LHCN-M2 (cell line): ENCODE data around the gene MUSK. TPM values are rescaled to one million over a fixed set of nuclear protein-coding genes. Genes with fewer than 3 reads are reported as not detected.
A peak's percentile ranks its signal among the peaks of the same experiment; 100 is the strongest.

Experiments
- DNase-seq: peaks from one replicate; pipeline ENCODE4 v3.0.0-alpha.2; 2012; ENCODE audit warnings: low read depth
- polyA plus RNA-seq: library from polyadenylated mRNA; unstranded; fragments of >200 nt; gene quantifications from one replicate; pipeline ENCODE4 v1.2.1, GENCODE V29; 2012; ENCODE audit warnings: missing spikeins
- total RNA-seq: library from RNA; depleted of rRNA; stranded (reverse); fragments of >200 nt; gene quantifications from 2 replicates; pipeline ENCODE4 v1.2.3, GENCODE V29; 2014; rRNA removed

MUSK gene
- total RNA-seq: 44.7 and 71.1 TPM in 2 replicates
- 7.6 TPM for polyA plus RNA-seq

GRCh38 chr9:110668570-110669167, at the start of gene MUSK:
MUSK (plus strand) TSS chr9:110668791; CDS start chr9:110668905, 114 bp downstream.
- peak; percentile 93 for DNase-seq

GRCh38 chr9:110619831-110620230, 48.8 kb upstream of the MUSK start:
- DNase-seq: no peak

DNA sequence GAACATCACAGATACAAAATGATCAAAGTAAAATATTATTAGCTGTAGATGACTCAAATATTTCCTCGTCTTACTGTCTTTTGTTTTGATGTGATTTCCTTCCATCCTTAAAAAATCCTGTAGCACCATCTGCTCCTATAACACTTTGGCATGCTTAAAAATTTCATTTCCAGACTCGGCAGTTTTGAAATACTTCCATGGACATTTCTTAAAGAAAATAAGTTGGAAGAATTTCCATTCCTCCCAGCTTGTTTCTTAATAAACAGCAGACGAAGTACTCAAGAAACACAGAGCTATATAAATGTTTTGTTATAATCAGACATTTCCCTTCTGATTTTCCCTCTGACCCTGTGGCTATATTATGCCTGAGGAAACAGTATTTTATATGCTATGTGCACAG, 47.9 kb upstream of the MUSK start:
- DNase-seq: no peak

- no peak for DNase-seq
Observed at GRCh38 chr9:110622368-110622767, 46.2 kb upstream of the MUSK start.

- peak; percentile 55 for DNase-seq
Observed at GRCh38 chr9:110623462-110624025, 45.0 kb upstream of the MUSK start.

GRCh38 chr9:110626101-110626829, 42.3 kb upstream of the MUSK start:
- peak; percentile 79 for DNase-seq

DNA sequence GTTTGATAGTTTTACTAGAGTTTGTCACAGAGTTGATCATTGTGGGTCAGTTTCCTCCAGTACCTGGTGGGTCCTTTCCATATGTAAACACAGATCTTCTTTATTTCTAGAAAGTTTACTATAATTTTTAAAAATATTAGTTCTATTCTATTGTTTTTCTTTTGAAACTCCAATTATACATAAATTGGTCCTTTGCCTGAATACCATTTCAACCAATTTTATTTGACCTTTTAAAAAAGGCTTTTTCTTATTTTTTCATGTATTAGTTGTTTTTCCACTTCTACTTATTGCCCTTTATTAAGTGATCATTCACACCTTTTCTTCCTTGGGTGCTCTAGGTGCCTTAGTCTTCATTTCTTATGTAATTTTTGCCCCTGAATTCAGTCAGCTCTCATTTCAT, 33.0 kb upstream of the MUSK start:
- DNase-seq: no peak

- peak; percentile 53 for DNase-seq
Observed at GRCh38 chr9:110638381-110638954, 30.1 kb upstream of the MUSK start.

DNA sequence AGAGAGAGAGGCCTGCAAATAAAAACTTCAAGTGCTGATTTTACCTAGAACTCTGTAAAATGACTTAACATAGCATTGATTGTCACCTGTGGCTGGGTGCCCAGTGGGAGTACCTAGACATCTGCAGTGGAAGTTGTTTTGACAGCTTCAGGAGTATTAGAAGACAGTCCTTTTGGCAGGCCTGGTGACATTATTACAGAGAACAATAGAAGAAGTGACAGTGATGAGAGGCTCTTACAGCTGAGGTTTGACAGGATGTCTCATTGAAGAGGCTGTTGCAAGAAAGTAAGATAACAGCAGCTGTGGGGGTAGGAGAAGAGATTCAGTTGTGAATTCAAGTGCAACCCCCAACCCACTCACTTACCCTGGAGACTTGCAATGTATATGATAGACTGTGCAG, 27.9 kb upstream of the MUSK start:
- no peak for DNase-seq

- no peak for DNase-seq
Observed at GRCh38 chr9:110641293-110641692, 27.3 kb upstream of the MUSK start.

DNA sequence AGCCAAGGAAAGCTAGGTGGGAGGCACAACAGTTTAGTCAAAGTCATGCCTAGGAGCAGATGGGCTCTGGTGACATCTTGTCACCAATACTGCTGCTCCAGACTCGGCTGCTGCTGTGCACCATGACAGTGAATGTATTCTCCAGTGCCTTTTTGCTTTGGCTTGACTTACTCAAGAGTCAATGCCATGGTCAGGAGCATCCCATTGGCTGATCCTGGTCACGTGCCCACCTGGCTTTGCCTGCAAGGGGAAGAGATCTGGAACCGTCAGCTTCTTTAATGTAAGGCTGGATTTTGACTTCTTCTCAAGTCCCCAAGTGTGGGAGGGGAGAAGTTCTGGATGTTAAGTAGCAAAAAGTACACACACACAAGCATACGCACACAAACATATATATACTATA, 19.9 kb upstream of the MUSK start:
- no peak for DNase-seq

- DNase-seq: peak; percentile 96
Observed at GRCh38 chr9:110650261-110650660, 18.3 kb upstream of the MUSK start.

- DNase-seq: peak; percentile 98
Observed at GRCh38 chr9:110650991-110651411, 17.6 kb upstream of the MUSK start.

- DNase-seq: peak; percentile 89
Observed at GRCh38 chr9:110655754-110656641, 12.6 kb upstream of the MUSK start.

- peak; percentile 76 for DNase-seq
Observed at GRCh38 chr9:110659891-110660541, 8.6 kb upstream of the MUSK start.

DNA sequence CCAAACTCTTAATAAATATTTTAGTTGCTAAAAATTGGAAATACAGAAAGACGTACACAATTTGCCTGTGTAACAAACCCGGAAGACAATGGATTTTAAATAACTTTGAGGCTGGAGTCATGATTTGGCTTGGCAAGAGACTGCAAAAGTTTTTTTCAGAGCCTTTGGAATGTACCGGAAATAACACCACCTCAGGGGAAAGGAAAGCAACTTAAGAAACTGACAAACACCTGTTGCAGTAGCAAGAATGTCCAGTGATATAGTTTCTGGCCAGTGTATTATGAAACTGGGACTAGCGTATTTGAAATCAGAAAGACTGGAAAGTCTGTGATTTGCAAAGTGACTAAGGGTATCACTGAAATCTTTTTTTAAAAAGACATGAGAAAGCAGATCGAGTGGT, 842 bp downstream of the MUSK start:
- DNase-seq: peak; percentile 87

- DNase-seq: peak; percentile 37
Observed at GRCh38 chr9:110671849-110672248, 3.3 kb downstream of the MUSK start.

DNA sequence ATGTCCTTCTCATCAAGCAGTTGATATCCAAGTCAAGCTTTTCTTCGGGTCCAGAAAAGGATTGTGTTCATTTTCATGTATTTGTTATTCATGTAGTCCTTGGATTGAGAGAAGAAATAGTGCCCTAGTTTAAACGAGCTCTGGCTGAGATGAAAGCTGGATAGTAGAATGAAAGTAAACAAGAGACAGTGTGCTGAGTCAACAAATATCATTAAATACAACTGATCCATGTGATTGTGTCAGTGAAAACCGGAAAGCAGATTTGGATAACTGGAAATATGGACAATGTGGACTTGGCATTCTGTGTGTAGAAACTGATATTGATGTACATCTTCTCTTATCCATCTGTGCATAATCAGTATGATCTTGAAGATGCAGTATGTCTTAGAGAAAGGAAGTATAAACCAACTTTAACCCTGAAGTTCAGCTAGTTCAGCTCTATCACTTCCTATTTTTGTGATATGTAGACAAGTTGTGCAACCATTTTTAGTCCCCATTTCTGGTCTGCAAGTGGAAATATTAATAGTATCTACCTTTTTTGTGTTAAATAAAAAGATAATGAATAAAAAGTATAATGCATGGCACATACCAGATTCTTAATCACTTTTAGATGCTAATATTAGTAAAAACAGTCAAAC, 4.4 kb downstream of the MUSK start:
- no peak for DNase-seq

- no peak for DNase-seq
Observed at GRCh38 chr9:110687497-110687896, 18.9 kb downstream of the MUSK start.

DNA sequence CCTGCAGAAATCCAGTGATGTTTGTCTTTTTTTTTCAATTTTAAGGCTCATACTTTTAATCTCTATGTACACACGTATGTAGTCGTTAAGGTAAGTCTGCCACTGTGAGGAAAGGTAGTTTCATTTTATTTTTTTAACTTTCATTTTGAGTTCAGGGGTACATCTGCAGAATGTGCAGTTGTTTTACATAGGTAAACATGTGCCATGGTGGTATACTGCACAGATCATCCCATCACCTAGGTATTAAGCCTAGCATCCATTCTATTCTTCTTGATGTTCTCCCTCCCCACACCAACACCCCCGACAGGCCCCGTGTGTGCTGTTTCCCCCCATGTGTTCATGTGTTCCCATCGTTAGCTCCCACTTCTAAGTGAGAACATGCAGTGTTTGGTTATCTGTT, 19.7 kb downstream of the MUSK start:
- DNase-seq: no peak
